Activated CD4-positive, alpha-beta T cell treated with anti-CD3 and anti-CD28 coated beads, Interleukin-10, Interleukin-2, amounts not matched to agents 100 ng/mL and 50 ng/mL, durations not matched to agents 16 hours and 8 hours (primary cell): Measurements from ENCODE around the gene SMC4.
"Not testable (repeated sequence)": the region's sequence is repeated elsewhere in the genome, so short reads cannot be mapped to it uniquely, and the experiment has no call there.

Experiments used
- DNase-seq: peaks from one replicate; pipeline ENCODE4 v3.0.0-alpha.2; 2020

The SMC4 gene

DNA sequence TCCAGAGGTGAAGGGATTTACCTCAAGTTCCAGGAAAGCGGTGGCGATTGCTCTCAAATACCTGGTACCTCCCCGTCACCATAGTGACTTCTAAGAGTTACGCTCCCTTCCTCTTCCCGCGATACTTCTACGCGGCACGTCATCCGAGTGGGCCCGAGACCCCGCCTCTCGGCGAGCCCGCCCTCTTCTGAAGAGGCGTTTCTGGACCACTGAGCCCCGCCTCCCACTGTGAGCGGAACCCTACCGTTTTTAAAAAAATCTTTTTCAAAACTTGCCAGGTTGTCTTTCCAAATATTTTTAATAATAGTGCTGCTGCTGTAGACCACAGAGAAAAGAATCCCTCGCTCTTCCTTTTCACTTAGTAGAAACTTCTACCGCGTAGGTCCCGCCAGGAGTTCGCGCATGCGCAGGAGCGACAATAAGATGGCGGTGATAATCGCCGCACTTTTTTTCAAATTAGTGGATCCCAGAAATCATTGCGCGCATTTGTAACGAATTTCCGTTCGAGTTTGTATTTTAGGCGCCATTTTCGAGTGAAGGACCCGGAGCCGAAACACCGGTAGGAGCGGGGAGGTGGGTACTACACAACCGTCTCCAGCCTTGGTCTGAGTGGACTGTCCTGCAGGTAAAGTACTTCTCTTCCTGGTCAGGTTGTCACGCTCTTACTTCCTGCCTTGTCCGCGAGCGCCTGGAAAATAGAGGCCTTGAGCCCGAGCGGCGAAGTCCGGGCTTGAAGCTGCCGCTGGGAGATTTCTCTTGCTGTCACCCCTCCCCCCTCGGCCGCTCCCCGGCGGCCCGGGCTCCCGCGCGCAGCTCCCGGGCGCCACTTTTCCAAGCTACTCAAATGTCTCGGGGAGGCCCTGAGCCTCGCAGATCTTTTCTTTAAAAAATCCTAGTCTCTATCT lies at the start of gene SMC4, which contains the start of gene IFT80:
TSS of gene SMC4 (plus strand) at position 526 of the 905 bp plus-strand sequence. CDS start 1,177 bp downstream, outside the sequence.
TSS of gene IFT80 (minus strand) at position 101 of the 905 bp plus-strand sequence. CDS start 14,625 bp downstream, outside the sequence.
- DNase-seq: peak; percentile 98

- no peak for DNase-seq
These were observed 43.6 kb upstream of the SMC4 start for GRCh38 chr3:160355826-160356225.

- DNase-seq: not testable (repeated sequence)
These were observed 36.6 kb upstream of the SMC4 start for GRCh38 chr3:160362896-160363295.

DNA sequence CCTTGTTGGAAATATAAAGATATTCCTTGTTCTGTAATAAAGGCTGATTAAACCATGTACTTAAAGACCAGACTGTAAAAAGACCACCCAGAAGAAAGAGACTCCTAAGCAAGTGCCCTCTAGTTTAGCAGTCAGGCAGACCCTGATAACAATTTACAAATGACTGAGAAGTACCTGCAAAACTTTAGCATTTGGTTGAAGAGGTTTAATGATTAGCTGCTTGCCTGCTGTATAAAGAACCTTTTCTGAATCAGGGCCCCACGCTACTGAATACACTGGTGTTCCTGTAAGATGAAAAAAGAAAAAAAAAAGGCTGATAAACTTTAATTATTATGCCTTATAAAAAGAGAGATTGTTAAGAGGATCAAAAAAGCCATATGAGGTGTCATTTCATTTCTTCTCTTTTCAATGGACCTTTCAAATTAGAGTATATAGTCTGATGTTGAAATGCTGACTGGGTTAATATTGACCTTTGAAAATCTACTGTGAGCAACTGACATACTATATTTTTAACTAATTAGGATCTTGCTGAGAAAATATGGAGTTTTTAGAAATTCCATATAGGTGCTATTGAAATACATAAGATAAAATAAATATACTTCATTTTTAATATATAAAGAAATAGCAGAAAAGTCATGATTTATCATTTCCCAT lies 33.5 kb upstream of the SMC4 start:
- no peak for DNase-seq

DNA sequence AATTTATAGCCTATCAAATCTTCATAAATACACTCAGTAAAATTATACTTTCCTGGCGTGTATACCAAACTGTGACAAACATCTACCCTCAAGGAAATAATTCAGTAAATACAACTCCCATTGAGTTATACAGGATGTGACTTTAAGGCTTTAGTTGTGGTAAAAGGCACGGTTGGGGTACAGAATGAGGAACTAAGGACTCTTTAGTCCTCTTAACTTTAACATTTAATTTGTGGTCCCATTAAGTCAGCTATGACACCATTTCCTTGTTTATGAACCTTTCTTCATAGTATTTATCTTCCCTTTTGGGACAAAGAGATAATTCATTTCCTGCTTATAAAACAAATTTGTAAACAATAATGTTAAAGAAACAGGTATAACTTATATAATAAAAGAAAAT lies 30.6 kb upstream of the SMC4 start:
- no peak for DNase-seq

DNA sequence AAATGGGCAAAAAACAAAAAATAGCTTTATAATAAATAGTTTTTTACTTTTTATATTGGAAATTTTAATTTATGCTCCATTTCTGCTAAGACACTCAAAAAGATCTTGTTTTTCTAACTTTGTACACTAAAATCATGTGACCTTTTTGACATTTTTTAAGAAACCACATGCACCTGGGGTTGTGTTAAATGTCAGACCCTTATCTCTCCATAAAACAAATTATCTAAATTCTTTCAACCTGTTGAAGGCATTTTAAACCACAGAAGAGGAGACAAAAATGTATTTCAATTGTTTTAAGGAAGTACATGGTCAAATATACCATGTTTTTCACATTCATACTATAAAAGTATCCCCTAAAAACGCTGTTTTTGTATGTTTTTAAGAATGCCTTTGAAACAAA lies 29.7 kb upstream of the SMC4 start:
- DNase-seq: no peak

DNA sequence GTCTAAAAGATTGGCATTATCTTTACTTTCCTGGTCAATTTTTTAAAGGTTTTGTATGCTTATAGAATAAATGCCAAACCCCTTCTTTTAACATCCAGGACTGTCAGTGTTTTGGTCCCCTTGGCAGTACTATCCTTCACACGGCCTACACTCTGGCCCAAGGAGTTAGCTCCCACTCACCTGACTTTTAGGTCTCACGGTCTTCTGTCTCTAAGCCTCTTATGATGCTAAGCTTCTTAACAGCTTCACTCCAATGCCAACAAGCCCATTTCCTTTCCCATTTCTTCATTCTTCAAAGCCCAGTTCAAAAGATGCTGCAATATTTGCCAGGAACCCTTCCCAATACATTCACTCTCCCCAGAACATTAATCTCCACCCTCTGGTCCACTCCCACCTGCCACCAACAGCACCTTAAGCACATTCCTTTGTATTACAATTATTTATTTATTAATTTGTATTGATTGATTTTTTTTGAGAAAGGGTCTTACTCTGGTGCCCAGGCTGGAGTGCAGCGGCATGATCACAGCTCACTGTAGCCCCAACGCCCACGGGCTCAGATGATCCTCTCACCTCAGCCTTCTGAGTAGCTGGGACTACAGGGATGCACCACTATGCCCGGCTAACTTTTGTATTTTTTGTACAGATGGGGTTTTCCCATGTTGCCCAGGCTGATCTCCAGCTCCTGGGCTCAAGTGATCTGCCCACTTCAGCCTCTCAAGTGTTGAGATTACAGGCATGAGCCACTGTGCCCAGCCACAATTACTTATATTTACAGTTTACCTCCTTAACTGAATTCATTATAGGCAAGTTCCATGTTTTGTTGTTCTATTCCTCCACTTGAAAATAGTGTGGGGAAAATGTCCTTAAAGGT lies 28.2 kb upstream of the SMC4 start:
- no peak for DNase-seq

GRCh38 chr3:160372780-160373179 lies 26.7 kb upstream of the SMC4 start:
- DNase-seq: no peak

GRCh38 chr3:160373655-160374054 lies 25.8 kb upstream of the SMC4 start:
- DNase-seq: no peak

DNA sequence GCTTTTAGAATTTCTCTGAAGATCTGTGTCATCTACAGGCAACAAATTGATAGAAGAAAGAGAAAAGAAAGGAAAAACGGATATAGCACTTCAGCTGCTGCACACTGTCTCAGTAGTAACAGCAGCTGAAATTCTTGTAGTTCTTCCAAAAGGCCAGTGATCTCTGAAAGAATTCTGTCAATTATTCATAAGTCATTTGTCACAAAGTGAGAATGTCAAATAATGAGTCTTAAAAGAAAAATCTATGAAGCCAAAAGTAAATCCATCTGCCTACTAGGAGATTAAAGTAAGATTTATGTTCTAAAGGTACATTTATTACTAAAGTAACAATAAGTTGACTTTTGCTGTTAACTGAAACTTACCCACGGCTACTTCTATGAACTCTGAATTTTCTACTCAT lies 25.0 kb upstream of the SMC4 start:
- no peak for DNase-seq

DNA sequence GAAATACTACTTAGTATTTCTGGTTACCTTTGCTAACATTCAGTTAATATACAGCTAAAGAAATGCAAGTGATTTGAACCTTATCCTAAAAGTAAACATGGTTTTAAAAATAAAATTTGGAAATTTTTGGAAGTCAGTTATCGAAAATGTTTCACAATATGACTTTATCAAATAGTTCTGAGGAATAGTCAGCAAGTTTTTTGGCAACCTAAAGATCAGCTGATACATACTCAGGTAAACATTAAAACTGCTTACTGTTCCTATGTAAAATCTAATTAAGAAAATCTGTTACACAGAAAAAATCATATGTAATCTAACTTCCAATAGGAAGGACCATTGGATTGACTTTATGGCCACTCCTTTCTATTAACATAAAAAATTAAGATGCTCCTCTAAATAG lies 24.5 kb upstream of the SMC4 start:
- no peak for DNase-seq

GRCh38 chr3:160376681-160377080 lies 22.8 kb upstream of the SMC4 start:
- DNase-seq: no peak

- no peak for DNase-seq
These were observed 20.9 kb upstream of the SMC4 start for GRCh38 chr3:160378331-160379109.

DNA sequence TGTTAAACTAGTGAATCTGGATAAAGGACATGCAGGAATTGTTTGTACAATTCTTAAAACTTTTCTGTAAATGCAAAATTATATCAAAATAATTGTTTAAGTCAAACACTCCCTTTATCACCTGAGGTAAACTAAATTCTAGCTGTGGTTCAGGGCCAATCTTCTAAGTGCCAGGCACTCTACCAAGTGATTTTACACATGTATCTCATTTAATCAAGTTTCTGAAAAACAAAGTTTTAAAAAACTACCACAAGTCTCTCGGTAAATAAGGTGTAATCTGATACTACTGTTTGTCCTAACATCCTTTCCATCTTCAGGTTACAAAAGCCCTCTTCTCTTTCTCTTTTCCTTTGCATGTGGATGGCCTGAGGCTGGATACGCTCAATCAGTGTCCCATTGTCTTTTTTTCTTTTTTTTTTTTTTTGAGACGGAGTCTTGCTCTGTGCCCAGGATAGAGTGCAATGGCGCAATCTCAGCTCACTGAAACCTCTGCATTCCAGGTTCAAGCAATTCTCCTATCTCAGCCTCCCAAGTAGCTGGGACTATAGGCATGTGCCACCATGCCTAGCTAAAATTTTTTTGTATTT lies 19.7 kb upstream of the SMC4 start:
- no peak for DNase-seq

GRCh38 chr3:160381470-160381869 lies 18.0 kb upstream of the SMC4 start:
- DNase-seq: no peak

DNA sequence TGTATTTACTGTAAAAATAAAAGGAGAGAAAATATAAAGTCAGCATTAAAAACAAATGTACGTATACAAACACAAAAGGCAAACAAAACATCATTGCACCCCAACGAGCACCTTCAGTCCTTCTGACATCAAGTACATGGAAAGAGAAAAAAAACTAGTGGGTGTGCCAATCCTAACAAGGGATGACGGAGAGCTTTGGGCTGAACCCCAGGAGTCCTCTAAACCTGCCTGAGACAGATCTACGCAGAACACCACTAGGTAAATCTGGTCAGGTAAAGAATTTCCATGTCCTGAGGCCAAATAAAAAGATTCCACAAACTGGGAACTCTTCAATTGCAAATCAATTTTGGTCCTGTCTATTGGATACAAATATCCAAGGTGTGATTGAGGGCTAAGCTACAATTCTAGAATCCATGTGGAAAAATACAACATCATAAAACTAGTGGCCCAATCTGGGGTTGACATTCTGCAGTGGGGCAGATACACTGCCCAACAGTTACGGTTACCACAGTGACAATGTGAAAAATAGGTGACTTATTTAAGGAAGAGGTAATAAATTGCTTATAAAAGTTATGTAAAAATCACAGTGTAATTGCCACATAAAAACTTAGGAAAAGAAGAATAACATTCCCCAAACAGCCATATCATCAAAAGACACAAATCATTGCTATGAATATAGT lies 14.7 kb upstream of the SMC4 start:
- no peak for DNase-seq

DNA sequence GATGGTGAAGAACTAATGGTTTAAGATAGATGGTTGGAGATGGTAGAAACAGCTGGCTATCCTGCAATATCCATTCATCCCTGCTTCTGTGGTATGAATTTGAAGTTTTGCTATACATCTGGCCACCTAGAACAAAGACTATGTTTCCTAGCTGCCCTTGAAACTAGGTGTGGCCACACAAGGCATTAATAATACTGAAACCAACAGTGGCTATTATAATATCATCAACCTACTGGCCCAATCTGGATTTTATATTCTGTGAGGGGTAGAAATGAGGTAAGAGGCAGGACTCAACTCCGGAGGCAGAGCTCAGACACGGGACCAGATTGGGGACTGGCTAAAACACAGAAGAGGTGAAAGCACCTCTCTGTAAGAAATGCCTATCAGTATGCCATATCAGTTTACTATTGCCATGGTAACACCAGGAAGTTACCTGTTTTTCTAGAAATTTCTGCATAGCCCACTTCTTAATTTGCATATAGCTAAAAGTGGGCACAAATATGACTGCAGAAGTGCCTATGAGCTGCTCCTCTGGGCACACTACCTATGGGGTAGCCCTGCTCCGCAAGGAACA lies 8.8 kb upstream of the SMC4 start:
- DNase-seq: no peak

- DNase-seq: no peak
These were observed 6.7 kb upstream of the SMC4 start for GRCh38 chr3:160392798-160393197.

DNA sequence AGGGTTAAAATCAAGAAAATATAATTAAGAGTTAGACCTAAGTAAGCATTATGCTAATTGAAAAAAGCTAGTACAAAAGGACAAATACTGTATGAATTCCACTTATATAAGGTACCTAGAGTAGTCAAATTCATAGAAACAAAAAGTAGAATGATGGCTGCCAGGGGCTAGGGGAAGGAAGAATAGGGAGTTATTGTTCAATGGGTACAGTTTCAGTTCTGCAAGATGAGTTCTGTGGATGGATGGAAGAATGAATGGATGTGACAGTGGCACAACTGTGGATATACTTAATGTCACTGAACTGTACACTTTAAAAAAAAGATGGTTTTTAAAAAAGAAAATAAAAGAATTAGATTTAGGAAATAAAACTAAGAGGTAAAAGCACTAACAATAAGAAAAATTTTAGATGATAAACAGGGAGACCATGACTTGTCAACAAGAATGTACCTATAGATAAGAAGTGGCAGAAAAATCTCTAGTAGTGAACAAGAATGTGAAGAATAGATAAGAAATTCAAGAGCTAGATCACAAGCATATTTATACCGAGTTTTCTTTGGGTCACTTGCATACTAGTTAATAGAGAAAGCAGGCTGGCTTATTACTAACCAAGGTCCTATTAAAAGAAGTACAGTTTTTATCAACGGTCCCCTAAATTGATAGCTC lies 6.0 kb upstream of the SMC4 start:
- no peak for DNase-seq

DNA sequence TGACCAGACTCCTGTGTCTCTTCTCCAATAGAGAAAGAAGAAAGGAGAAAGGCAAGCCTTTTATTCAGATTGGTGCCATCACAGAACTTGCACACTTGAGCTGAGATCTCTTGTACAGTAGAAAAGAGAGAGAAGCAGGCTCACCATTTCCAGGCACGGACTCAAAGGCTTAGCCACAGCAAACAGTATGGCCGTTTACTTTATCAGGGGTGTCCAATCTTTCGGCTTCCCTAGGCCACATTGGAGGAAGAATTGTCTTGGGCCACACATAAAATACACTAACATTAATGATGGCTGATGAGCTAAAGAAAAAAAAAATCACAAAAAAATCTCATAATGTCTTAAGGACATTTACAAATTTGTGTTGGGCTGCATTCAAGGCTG lies 5.4 kb upstream of the SMC4 start:
- no peak for DNase-seq
